ENCODE measurements around the gene SMCO2.

Gene SMCO2

DNA sequence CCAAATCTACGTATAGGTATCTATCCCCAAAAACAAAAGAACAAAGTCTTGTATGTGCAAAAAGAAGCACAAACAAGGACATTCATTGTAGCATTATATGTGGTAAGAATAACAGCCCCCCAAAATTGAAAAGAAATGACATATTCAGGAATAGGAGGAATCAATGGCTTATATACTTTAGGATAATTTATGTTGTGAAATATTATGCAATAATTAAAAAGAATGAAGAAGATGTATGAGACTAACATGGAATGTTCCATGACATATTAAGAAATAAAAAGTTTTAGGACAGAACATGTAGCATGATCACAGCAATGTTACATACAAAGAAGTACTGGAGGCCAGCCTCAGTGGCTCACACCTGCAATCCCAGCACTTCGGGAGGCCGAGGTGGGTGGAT lies 9.1 kb downstream of the SMCO2 start:
- DNase-seq, result no peak

GRCh38 chr12:27456618-27457017 lies 10.1 kb downstream of the SMCO2 start:
- DNase-seq, result no peak

- DNase-seq, result no peak
These were observed 14.0 kb downstream of the SMCO2 start for GRCh38 chr12:27460471-27460978.

DNA sequence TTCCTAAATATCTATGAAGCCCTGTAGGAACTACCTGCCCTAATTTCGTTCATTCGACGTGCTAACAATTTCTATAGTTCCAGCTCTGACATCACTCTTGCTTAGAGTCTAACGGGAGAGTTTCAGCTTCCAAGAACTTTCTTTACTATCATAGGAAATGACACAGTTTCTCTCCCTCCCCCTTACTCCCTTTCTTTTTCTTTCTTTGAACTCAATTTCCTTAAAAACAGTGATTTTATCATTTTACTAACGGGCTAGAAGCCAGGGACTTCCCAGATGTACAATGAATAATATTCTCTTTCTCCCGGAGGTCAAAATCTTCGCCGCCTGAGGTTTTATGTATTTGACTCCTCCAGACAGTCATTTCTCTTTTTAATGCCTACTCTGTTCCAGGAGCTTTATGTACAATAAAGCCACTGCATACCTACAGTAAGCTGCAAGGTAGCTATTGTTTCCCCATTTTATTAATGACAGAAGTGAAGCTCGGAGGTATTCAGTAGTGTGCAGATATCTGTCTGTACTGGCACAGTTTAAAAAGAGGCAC lies 15.7 kb downstream of the SMCO2 start:
- DNase-seq, result no peak

DNA sequence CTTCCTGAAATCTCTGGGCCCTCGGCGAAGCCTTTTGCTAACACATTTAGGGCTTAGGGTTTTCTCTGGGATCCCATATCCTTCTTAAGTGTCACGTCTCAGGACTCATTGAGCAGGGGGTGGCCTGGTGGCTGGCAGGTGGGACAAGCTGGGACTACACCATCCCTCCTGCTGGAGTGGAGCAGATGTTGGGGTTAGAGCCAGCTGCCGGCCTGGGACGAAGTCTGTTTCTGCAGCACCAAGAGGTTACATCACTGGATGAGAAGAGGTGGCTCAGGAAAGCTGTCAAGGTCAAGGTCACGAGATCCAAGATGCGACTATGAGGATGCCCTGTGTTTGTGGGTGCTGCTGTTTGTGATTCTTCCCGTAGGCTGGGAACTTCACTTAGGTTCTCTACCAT lies 16.3 kb downstream of the SMCO2 start:
- no peak for DNase-seq

DNA sequence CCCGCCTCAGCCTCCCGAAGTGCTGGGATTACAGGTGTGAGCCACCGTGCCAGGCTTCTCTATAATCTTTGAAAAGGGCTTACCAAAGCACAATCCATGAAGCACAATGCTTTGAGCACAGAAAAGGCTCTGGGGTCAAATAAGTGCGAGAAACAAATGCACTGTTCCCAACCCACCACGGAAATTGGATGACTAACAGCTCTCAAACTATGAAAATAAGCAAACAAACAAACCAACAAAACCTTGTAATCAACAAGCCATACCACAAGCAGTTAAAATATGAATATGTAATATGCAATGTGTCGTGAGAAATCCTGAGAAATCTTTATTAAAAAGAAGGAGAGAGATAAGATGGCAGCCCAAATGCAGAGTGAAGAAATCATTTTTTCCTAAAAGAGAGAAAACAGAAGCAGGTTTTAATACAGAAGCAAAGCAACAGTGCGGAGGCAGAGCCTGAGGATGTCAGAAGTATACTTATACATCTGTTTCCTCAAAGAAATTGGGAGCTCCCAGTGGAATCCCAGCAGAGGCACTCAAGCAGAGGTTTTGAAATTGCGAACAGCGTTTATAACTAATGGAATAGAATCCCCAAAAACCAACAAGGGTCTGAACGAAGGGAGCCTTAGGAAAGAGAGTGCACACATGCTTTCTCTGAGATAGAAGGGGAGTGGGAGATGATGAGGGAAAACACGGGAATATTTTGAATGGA lies 17.1 kb downstream of the SMCO2 start:
- no peak for DNase-seq

DNA sequence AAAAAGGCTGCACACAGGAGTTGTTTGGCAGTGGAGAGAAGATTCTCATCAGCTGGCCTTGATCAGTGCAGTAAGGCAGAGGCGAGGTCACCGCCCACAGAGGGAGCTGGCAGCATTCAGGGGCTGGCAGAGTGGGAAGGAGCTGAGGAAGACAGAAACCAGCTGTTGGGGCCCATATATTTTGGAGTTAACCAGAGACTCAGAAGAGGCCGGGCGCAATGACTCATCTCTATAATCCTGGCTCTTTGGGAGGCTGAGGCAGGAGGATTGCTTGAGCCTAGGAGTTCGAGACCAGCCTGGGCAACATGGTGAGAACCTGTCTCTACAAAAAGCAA lies 17.7 kb downstream of the SMCO2 start:
- no peak for DNase-seq

GRCh38 chr12:27467641-27468040 lies 21.1 kb downstream of the SMCO2 start:
- DNase-seq, result no peak

GRCh38 chr12:27468241-27468640 lies 21.7 kb downstream of the SMCO2 start:
- DNase-seq, result no peak

DNA sequence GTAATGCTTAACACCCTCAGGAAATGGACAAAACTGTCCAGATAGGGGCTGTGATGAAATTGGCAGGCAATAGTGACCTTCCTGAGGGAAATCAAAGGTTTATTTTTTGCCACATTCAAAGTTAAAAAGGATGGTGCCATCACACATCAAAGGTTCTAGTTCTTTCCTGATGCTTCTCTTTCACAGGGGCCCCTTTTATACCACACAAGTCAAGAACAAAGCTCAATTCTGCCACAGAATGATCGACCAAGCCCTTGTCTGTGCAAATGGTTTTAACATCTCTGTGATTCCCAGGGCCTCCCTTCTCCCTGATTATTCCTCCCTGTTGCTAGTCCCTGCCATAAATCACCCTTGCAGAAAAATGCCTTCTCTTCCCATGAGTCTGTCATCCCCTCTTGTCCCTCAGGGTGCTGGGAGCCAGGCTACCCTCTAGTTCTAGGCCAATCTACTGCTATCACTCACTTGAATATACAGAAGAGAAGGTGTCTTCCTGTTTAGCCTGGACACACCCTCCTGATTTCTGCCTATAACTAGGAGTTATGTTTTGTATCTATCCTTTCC lies 22.7 kb downstream of the SMCO2 start:
- no peak for DNase-seq

GRCh38 chr12:27472604-27473003 lies 26.1 kb downstream of the SMCO2 start:
- no peak for DNase-seq

GRCh38 chr12:27474344-27474743 lies 27.8 kb downstream of the SMCO2 start:
- no peak for DNase-seq

- no peak for DNase-seq
These were observed 30.5 kb downstream of the SMCO2 start for GRCh38 chr12:27477049-27477448.

DNA sequence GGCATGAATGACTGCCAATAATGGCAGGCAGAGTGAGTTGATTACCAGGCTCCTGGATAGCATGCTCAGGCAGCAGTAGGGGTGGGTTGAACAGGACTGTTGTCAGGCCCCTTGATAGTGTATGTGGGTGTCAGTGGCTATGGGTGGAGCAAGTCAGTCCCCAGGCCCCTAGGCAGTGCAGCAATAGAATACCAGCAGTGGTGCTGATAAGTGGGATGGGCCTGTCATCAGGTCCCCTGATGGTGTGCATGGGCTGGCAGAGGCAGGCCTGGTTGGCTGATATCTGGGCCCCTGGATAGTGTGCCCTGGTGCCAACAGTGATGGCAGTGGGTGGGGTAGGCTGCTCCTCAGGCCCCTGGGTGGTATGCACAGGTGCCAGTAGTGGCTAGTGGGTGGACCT lies 32.4 kb downstream of the SMCO2 start:
- DNase-seq, result no peak

DNA sequence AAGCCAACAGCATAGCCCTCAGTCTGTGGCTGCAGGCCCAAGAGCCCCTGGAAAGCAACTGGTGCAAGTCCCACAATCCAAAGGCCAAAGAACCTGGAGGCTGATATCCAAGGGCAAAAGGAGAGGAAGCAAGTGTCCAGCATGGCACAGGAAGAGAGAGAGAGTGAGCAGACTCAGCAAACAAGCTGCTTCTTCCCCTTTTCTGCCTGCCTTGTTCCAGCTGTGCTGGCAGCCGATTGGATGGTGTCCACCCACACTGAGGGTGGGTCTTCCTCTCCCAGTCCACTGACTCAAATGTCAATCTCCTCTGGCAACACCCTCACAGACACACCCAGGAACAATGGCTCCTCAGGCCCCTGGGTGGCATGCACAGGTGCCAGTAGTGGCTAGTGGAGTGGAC lies 33.5 kb downstream of the SMCO2 start:
- no peak for DNase-seq

DNA sequence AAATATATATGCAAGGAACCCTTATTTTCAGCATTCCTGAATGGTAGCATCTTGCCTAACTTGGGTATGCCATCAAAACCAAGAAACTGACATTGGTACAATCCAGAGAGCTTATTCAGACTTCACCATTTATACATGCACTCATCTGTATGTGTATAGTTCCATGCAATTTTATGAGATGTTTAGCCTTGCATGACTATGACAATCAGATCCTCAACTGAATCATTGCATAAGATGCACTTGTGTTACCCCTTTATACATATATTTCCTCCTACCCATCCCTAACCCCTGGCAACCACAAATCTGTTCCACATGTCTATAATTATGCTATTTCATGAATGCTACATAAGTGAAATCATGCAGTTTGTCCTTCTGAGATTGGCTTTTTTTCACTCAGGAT lies 40.4 kb downstream of the SMCO2 start:
- no peak for DNase-seq

DNA sequence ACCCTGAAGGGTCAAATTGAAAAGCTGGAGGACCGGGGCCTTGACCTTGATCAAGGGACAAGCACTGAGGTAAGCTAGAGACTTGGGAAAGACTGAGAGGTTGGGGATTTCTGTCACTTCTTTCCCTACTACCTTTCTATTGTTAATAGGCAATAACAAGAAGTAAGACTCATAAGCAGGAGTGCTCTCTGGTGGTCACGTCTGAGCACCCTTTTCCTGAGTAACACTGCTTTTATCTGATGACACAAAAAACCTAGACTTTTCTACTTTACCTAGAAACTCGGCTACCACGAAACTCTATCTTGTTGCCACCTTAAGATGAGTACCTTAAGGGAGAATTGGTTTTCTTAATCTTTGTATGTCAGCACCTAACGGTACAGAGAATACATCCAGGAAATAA lies 41.9 kb downstream of the SMCO2 start:
- no peak for DNase-seq

DNA sequence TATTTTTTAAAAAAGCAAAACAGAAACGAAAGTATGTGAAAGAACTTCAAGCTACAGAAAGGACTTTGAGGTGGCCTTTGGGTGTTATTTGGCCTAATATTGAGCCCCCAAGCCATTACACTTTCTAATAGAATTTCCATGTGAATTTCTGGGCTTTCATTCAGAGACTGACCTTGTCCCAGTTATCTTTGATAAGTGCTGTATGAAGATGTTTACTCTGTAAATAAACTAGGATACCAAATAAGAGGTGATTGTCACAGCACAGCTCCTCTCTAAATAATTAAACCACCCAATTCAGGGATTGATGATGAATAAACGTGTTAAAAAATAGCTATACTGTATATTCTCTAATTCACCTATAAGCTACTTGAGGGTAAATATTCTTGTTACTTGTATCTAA lies 44.7 kb downstream of the SMCO2 start:
- no peak for DNase-seq

DNA sequence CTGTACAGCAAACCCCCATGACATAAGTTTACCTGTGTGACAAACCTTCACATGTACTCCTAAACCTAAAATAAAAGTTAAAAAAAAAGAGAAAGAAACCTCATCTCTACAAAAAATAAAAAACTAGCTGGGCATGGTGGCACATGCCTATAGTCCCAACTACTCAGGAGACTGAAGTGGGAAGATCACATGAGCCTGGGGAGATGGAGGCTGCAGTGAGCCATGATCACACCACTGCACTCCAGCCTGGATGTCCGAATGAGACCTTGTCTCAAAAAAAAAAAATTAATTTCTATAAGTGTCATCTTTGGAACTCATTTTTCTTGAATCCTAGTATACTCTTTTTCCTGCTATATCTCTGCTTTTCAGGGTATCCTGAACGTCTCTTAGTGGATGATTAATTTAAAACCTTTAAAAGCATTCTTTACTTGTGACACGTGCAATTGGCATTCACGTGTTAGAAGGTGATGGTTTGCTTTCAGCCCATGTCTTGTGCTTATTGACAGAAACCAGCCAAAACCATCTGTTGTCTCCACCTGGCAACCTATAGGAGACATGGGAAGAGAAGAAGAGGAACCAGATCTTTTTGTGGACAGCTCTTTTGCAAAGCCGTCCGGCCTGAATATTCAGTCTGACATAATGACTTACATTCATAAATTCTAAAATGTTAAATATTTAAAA lies 46.9 kb downstream of the SMCO2 start:
- DNase-seq, result no peak

- DNase-seq, result no peak
These were observed 50.9 kb downstream of the SMCO2 start for GRCh38 chr12:27497446-27497845.

DNA sequence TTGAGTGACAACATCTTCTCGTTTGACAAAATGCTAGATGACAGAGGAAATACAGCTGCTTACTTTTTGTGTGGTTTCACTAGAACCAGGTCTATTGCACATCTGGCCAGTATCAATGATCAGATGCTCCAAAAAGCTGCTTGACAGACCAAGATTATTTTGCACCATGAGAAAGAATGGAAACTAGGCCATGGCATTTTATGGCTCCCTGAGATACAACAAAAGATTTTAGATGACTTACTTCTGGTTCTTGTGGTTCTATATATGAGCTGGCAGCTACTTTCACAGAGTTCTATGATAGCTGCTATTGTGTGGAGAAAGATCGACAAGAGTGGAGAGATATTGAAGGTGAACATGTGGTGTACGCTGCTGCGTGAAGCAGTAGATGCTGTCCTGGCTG lies 51.6 kb downstream of the SMCO2 start:
- DNase-seq, result no peak

GRCh38 chr12:27498761-27499160 lies 52.2 kb downstream of the SMCO2 start:
- no peak for DNase-seq

GRCh38 chr12:27499377-27499776 lies 52.8 kb downstream of the SMCO2 start:
- DNase-seq, result no peak

GRCh38 chr12:27500546-27500945 lies 54.0 kb downstream of the SMCO2 start:
- DNase-seq, result no peak

All from DMS79 (cell line).